GM21717 (cell line): Measurements from ENCODE around the gene ZNF606.

ENCODE experiments used
- ATAC-seq: cut with Tn5 transposase; IDR thresholded peaks from one replicate; pipeline ENCODE4 v1.9.1; 2021; ENCODE audit warnings: mild to moderate bottlenecking, moderate library complexity; ENCODE audit not compliant: unreplicated experiment

Gene ZNF606

DNA sequence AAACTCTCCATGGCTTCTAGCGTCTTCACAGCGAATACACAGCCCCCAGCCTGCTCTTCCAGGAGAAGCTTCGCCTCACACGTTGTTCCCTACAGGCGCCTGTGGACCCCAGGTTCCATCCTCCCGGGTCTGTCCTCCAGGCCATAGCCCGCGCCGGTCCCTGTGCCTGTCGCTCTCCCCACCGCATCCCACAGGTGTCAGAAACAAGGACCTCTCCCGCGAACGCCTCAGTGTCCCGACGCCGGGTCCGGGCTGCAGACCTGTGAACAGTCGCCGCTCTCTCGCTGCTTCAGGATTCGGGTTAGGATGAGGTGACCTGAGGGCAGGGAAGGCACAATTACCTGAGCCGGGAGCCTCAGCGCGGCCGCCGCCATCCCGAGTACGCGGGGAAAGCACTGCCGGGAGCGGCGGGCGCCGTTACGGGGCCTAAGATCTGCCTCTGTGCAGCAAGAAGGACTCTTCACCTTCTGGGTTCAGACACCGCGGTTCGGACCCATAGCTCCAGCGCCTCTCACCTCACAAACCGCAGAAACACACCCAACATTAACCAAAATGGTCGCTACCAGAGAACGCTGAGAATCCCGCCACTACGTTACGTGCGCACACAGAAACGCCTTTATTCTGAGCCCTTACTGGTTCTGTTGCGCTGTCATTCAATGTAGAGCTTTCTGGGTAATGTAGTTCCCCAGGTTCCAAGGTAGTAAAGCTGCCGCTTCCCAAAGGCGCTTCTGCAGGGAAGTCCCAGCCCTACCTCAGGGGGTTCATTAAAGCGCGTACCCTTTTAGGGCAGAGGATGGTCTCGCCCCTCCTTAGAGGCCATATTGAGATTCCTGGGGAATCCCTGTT is 67.6 kb downstream of the ZNF606 start, which contains the start of gene ZNF418:
Gene ZNF418, minus strand, starts transcription at position 583 of the 846 bp plus-strand sequence. CDS start 1,580 bp downstream, outside the sequence.
- ATAC-seq, result no peak

DNA sequence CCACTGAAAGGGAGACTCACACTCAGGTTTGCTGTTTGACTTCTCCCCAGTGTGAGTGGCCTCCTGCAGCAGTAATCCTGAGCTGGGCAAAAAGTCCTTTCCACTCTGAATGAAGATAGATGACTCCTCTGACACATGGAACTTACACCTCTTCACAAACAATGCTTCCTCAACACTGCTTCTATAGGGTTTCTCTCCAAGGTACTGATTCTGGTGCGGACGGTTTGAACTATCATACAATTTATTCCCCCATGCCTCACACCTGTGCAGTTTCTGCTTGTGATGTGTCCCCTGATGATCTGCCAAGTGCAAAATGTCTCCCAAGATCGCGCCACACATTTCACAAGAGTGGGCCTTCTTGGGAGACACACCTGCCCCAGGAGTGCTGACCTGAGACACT is 75.0 kb downstream of the ZNF606 start:
- no peak for ATAC-seq
